Measurements from ENCODE around the gene ZBTB17.
A peak's percentile ranks its signal among the peaks of the same experiment; 100 is the strongest.
"Not testable (repeated sequence)": the region's sequence is repeated elsewhere in the genome, so short reads cannot be mapped to it uniquely, and the experiment has no call there.

Gene ZBTB17

GRCh38 chr1:16011936-16012589 is 36.2 kb upstream of the ZBTB17 start:
- DNase-seq: no peak

- DNase-seq: no peak
Measured at GRCh38 chr1:16010837-16011236, 34.9 kb upstream of the ZBTB17 start.

GRCh38 chr1:16009678-16010077 is 33.8 kb upstream of the ZBTB17 start:
- no peak for DNase-seq

GRCh38 chr1:16009030-16009460 is 33.1 kb upstream of the ZBTB17 start:
- peak; percentile 76 to 86 (median 84) for DNase-seq

GRCh38 chr1:16007671-16008341 is 31.9 kb upstream of the ZBTB17 start:
- DNase-seq: no peak

GRCh38 chr1:16006552-16007485 is 30.9 kb upstream of the ZBTB17 start:
- peak in 2 of 4 experiments; percentile 14 to 19 for DNase-seq

GRCh38 chr1:16006010-16006409 is 30.1 kb upstream of the ZBTB17 start:
- DNase-seq: no peak

GRCh38 chr1:16005597-16005996 is 29.7 kb upstream of the ZBTB17 start:
- DNase-seq: no peak

- DNase-seq: not testable (repeated sequence)
Measured at GRCh38 chr1:16001274-16001673, 25.4 kb upstream of the ZBTB17 start.

GRCh38 chr1:15998929-15999328 is 23.0 kb upstream of the ZBTB17 start:
- no peak for DNase-seq

- DNase-seq: no peak
Measured at GRCh38 chr1:15997637-15998280, 21.9 kb upstream of the ZBTB17 start.

GRCh38 chr1:15997076-15997585 is 21.2 kb upstream of the ZBTB17 start:
- no peak for DNase-seq

GRCh38 chr1:15994590-15995351 is 18.9 kb upstream of the ZBTB17 start:
- DNase-seq: peak; percentile 77 to 89 (median 84)

GRCh38 chr1:15994081-15994480 is 18.2 kb upstream of the ZBTB17 start:
- DNase-seq: no peak

GRCh38 chr1:15993666-15994065 is 17.8 kb upstream of the ZBTB17 start:
- DNase-seq: no peak

GRCh38 chr1:15992582-15993500 is 16.9 kb upstream of the ZBTB17 start:
- DNase-seq: no peak

- DNase-seq: no peak
Measured at GRCh38 chr1:15992187-15992553, 16.3 kb upstream of the ZBTB17 start.

- DNase-seq: no peak
Measured at GRCh38 chr1:15991427-15992186, 15.7 kb upstream of the ZBTB17 start.

GRCh38 chr1:15989776-15990175 is 13.9 kb upstream of the ZBTB17 start:
- DNase-seq: no peak
